K562 (cell line): ENCODE results near the gene CDT1.

Experiments
- CTCF ChIP-seq, 3 experiments: IDR thresholded peaks in 2 of 3; conservative IDR thresholded peaks in 1 of 3; 2 replicates each; pipeline ENCODE4 v1.5.1; 2011 to 2012; ENCODE audit warnings: low read length in 3 of 3, mild to moderate bottlenecking in 3 of 3, control low read depth in 2 of 3, improper control_type of control experiment in 1 of 3, inconsistent platforms in 1 of 3, low read depth in 1 of 3, mixed read lengths in 1 of 3, moderate library complexity in 1 of 3; ENCODE audit not compliant: insufficient read depth in 2 of 3
- KDM4B ChIP-seq, 2 experiments: fragments of 450-650 bp in 1 of 2; sonication (generic) in 1 of 2; IDR thresholded peaks; 2 replicates each; pipeline ENCODE4 v1.6.1; 2016 to 2017; ENCODE audit warnings: borderline replicate concordance in 2 of 2, antibody characterized with exemption in 1 of 2, low read depth in 1 of 2, mild to moderate bottlenecking in 1 of 2
- MAFK ChIP-seq: IDR thresholded peaks from 2 replicates; pipeline ENCODE4 v1.6.1; 2011; ENCODE audit warnings: low read length, improper control_type of control experiment
- MYC ChIP-seq, 2 experiments: fragments of 250-450 bp in 1 of 2; sonication (Bioruptor Pico) in 1 of 2; IDR thresholded peaks; 2 replicates each; pipeline versions ENCODE4 v1.5.1 to v1.6.1; 2012 to 2021; ENCODE audit warnings: low read depth in 2 of 2, borderline replicate concordance in 1 of 2, improper control_type of control experiment in 1 of 2, low read length in 1 of 2, mild to moderate bottlenecking in 1 of 2, moderate library complexity in 1 of 2
- NFXL1 ChIP-seq: fragments of 450-650 bp; formaldehyde crosslinking; IDR thresholded peaks from 2 replicates; pipeline ENCODE4 v1.4.0; 2021; ENCODE audit warnings: mild to moderate bottlenecking
- ZNF146 ChIP-seq: IDR thresholded peaks from one replicate; pipeline ENCODE4 v1.6.1; 2018; ENCODE audit warnings: missing compliant biosample characterization; ENCODE audit not compliant: unreplicated experiment
- ZNF785 ChIP-seq: fragments of 250-450 bp; sonication (Bioruptor Pico); IDR thresholded peaks from 2 replicates; pipeline ENCODE4 v1.4.0; 2020; ENCODE audit warnings: mild to moderate bottlenecking
- TF ChIP-seq, protein P1 (sequence below): sonication (generic); formaldehyde crosslinking; IDR thresholded peaks from 2 replicates; pipeline ENCODE4 v1.9.0; 2022; ENCODE audit warnings: mild to moderate bottlenecking, missing genetic modification reagents

DNA sequence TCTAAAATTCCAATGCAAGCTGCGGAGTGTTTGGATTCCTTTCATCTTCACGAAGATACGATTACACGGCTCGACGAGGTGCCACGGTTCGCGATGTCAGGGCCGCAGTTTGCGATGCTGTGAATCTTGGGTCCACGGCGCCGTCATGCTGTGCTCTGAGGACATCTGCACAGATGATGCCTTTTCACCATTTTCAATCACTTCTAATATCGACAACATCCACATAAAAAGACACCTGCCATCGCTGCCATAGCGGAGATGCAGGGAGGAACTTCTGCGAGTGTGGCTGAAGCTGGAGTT lies 14.9 kb downstream of the CDT1 start:
- TF ChIP-seq, protein P1, sequence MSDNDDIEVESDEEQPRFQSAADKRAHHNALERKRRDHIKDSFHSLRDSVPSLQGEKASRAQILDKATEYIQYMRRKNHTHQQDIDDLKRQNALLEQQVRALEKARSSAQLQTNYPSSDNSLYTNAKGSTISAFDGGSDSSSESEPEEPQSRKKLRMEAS = no peak
- TF ChIP-seq ZNF146 (CRISPR knock-in tag) (no peak), MAFK (no peak), NFXL1 (CRISPR knock-in tag) (no peak), ZNF785 (CRISPR knock-in tag) (no peak), MYC (IDR thresholded peaks at IDR 0.05; ENCODE audit: low read depth, low read length) (no peak), MYC (CRISPR knock-in tag; IDR thresholded peaks at IDR 0.05; ENCODE audit: borderline replicate concordance, low read depth) (no peak), KDM4B (IDR thresholded peaks at IDR 0.05; ENCODE audit: borderline replicate concordance in 2 of 2, low read depth in 1 of 2) (no peak), CTCF (IDR thresholded peaks at IDR 0.05 in 2 of 3, conservative IDR thresholded peaks at IDR 0.05 in 1 of 3; ENCODE audit: insufficient read depth in 2 of 3, low read depth in 1 of 3, low read length in 3 of 3) (no peak)
